GM23338 (cell line): ENCODE measurements around the gene KIFC3. TPM values are rescaled to one million over a fixed set of nuclear protein-coding genes. Genes with fewer than 3 reads are reported as not detected.

Source experiments
- ATAC-seq: fragments of 200-7000 bp; cut with Tn5 transposase; 3 replicates; pipeline ENCODE4 v1.9.1; 2020
- DNase-seq: peaks from one replicate; pipeline ENCODE4 v3.0.0-alpha.2; 2015; ENCODE audit warnings: low spot score
- H2AFZ ChIP-seq: fragments of 200-600 bp; sonication (generic); 2 replicates; pipeline ENCODE4 v1.8.0; 2016; ENCODE audit warnings: antibody characterized with exemption, mild to moderate bottlenecking, moderate library complexity
- H3F3A ChIP-seq: fragments of 200-600 bp; sonication (generic); replicated peaks from 2 replicates; pipeline ENCODE4 v1.8.0; 2017; ENCODE audit warnings: antibody characterized with exemption, mixed run types, low read depth
- H3K27ac ChIP-seq: fragments of 200-600 bp; sonication (generic); 2 replicates; pipeline ENCODE4 v1.6.1; 2016; ENCODE audit warnings: low read depth
- H3K27me3 ChIP-seq: fragments of 200-600 bp; sonication (generic); 2 replicates; pipeline ENCODE4 v1.8.0; 2016; ENCODE audit warnings: mild to moderate bottlenecking, mixed run types, moderate library complexity; ENCODE audit not compliant: insufficient read depth
- H3K36me3 ChIP-seq: fragments of 200-600 bp; sonication (generic); 2 replicates; pipeline ENCODE4 v1.8.0; 2016; ENCODE audit warnings: mild to moderate bottlenecking; ENCODE audit not compliant: insufficient read depth
- H3K4me1 ChIP-seq: fragments of 200-600 bp; sonication (generic); 2 replicates; pipeline ENCODE4 v1.8.0; 2016; ENCODE audit warnings: mild to moderate bottlenecking, moderate library complexity; ENCODE audit not compliant: insufficient read depth
- H3K4me2 ChIP-seq: fragments of 200-600 bp; sonication (generic); 2 replicates; pipeline ENCODE4 v1.7.1; 2017; ENCODE audit warnings: mixed run types
- H3K4me3 ChIP-seq: fragments of 200-600 bp; sonication (generic); 2 replicates; pipeline ENCODE4 v1.6.1; 2016; ENCODE audit warnings: mixed run types
- H3K79me2 ChIP-seq: fragments of 200-600 bp; sonication (generic); replicated peaks from 2 replicates; pipeline ENCODE4 v1.8.0; 2017; ENCODE audit warnings: mild to moderate bottlenecking; ENCODE audit not compliant: insufficient read depth
- H3K9me2 ChIP-seq: fragments of 200-600 bp; sonication (generic); 2 replicates; pipeline ENCODE4 v1.8.0; 2017; ENCODE audit not compliant: insufficient read depth
- H4K20me1 ChIP-seq: fragments of 200-600 bp; sonication (generic); replicated peaks from 2 replicates; pipeline ENCODE4 v1.8.0; 2017; ENCODE audit warnings: mild to moderate bottlenecking; ENCODE audit not compliant: insufficient read depth
- H3K27ac Mint-ChIP-seq: 2 replicates; pipeline ENCODE4 v1.8.0; 2020; ENCODE audit warnings: inconsistent platforms, mild to moderate bottlenecking, moderate library complexity, mixed read lengths
- H3K27me3 Mint-ChIP-seq: 3 replicates; pipeline ENCODE4 v1.8.0; 2022; ENCODE audit warnings: low read depth, mild to moderate bottlenecking, moderate library complexity, mixed read lengths, inconsistent platforms; ENCODE audit not compliant: insufficient read depth, poor library complexity
- H3K36me3 Mint-ChIP-seq: 3 replicates; pipeline ENCODE4 v1.8.0; 2021; ENCODE audit warnings: low read depth, mild to moderate bottlenecking, inconsistent platforms, moderate library complexity, mixed read lengths
- H3K4me1 Mint-ChIP-seq: 3 replicates; pipeline ENCODE4 v1.8.0; 2020; ENCODE audit warnings: mild to moderate bottlenecking, inconsistent platforms, mixed read lengths
- H3K4me3 Mint-ChIP-seq: 3 replicates; pipeline ENCODE4 v1.8.0; 2021; ENCODE audit warnings: moderate library complexity, mild to moderate bottlenecking, inconsistent platforms, mixed read lengths
- H3K9me3 Mint-ChIP-seq: 3 replicates; pipeline ENCODE4 v1.8.0; 2020; ENCODE audit warnings: moderate library complexity, mild to moderate bottlenecking, inconsistent platforms, mixed read lengths
- CREB1 ChIP-seq: fragments of 250-450 bp; sonication (Bioruptor Pico); IDR thresholded peaks from 2 replicates; pipeline ENCODE4 v1.5.0; 2020; ENCODE audit warnings: low read depth, mild to moderate bottlenecking, moderate library complexity
- EZH2 ChIP-seq: fragments of 200-600 bp; sonication (generic); IDR thresholded peaks from one replicate; pipeline ENCODE4 v1.8.0; 2017; ENCODE audit warnings: antibody characterized with exemption, mild to moderate bottlenecking, low read depth; ENCODE audit not compliant: unreplicated experiment
- EZH2phosphoT487 ChIP-seq: fragments of 200-600 bp; sonication (generic); IDR thresholded peaks from one replicate; pipeline ENCODE4 v1.8.1; 2018; ENCODE audit warnings: antibody characterized with exemption; ENCODE audit not compliant: unreplicated experiment
- JUNB ChIP-seq: IDR thresholded peaks from one replicate; pipeline ENCODE4 v1.6.1; 2016; ENCODE audit warnings: antibody characterized with exemption; ENCODE audit not compliant: unreplicated experiment
- NANOG ChIP-seq: IDR thresholded peaks from 2 replicates; pipeline ENCODE4 v1.6.1; 2016; ENCODE audit warnings: antibody characterized with exemption, borderline replicate concordance
- POLR2AphosphoS5 ChIP-seq: IDR thresholded peaks from 2 replicates; pipeline ENCODE4 v1.6.1; 2016; ENCODE audit warnings: antibody characterized with exemption, low read depth
- STAT1 ChIP-seq: IDR thresholded peaks from one replicate; pipeline ENCODE4 v1.6.1; 2016; ENCODE audit warnings: antibody characterized with exemption; ENCODE audit not compliant: unreplicated experiment
- ZNF114 ChIP-seq: fragments of 250-450 bp; sonication (Bioruptor Pico); IDR thresholded peaks from 2 replicates; pipeline ENCODE4 v1.5.0; 2020; ENCODE audit warnings: mild to moderate bottlenecking, moderate library complexity
- ZNF331 ChIP-seq: fragments of 250-450 bp; sonication (Bioruptor Pico); IDR thresholded peaks from 2 replicates; pipeline ENCODE4 v1.5.0; 2020; ENCODE audit warnings: low read depth, mild to moderate bottlenecking, moderate library complexity
- polyA plus RNA-seq: library from polyadenylated mRNA; unstranded; fragments of >200 nt; fragmentation: Nextera tagmentation; extraction: Ambion mirVana; gene quantifications from 2 replicates; pipeline ENCODE4 v1.2.1, GENCODE V29; 2016
- total RNA-seq: library from RNA; depleted of rRNA; stranded (reverse); fragments of >200 nt; shearing (Covaris generic); gene quantifications from 2 replicates; pipeline ENCODE4 v1.2.3, GENCODE V29; 2014
- TF ChIP-seq, protein P1 (sequence below): fragments of 250-450 bp; sonication (Bioruptor Pico); IDR thresholded peaks from 2 replicates; pipeline ENCODE4 v1.5.0; 2020; ENCODE audit warnings: mild to moderate bottlenecking, moderate library complexity
- TF ChIP-seq, protein P2 (sequence below): IDR thresholded peaks from 2 replicates; pipeline ENCODE4 v1.6.1; 2016; ENCODE audit warnings: antibody characterized with exemption
- TF ChIP-seq, protein P3 (sequence below): IDR thresholded peaks from one replicate; pipeline ENCODE4 v1.6.1; 2018; ENCODE audit warnings: antibody characterized with exemption; ENCODE audit not compliant: unreplicated experiment
- TF ChIP-seq, protein P4 (sequence below), 2 experiments: fragments of 200-600 bp in 1 of 2; sonication (generic) in 1 of 2; conservative IDR thresholded peaks; 2 replicates each; pipeline versions ENCODE4 v1.5.1 to v1.6.1; 2016 to 2017; ENCODE audit warnings: antibody characterized with exemption in 2 of 2, low read depth in 2 of 2, mild to moderate bottlenecking in 2 of 2, moderate library complexity in 1 of 2

Gene KIFC3
- total and polyA plus RNA-seq, 2 experiments from 2014 or later = 4.4 to 12.5 TPM

DNA sequence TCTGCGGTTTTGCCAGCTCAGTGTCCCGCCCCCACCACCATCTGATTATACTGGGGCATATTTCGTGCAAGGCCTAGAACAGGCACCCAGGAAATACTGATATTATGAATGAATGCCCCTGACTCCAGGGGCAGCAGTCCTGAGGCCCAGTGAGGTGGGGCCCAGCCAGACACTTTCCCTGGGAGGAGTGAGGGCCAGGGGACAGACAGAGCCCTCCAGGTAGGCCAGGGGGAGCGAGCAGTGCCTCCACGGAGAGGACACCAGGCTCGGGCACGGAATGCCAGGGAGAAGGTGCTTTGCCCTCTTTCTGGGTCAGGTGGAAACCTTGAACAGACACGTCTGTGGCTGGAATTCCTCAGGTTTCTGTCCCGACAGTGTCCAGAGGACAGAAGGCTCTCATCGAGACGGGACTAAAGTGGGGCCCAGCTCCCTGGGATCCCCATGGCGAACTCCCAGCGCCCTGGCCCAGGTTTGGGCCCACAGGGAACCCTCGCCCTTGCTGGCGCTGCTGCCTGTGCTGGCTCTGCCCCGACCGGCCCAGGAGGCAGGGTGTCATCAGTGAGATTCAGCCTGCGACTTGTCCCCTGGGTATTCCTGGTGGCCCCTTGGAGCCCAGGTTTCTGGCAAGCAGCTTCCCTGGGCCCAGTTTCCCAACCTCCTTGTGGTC is 62.4 kb downstream of the KIFC3 start:
- peaks cover 11% of the 10 kb centered on the region for H3K27me3 Mint-ChIP-seq
- Histone ChIP-seq H3K4me2 (no peak overlapping the region), H4K20me1 (no peaks in the 10 kb centered on the region; the same call in 1 of the 2 replicates), H3K27me3 (no peaks in the 10 kb centered on the region), H3K27ac (no peak overlapping the region), H3K4me3 (no peak overlapping the region), H3K79me2 (peaks cover 7% of the 10 kb centered on the region), H3K9me2 (no peaks in the 10 kb centered on the region), H3K36me3 (0 out of 2 replicates have a peak, but pooled peaks cover 7% of the 10 kb centered on the region), H3K4me1 (peaks cover 8% of the 10 kb centered on the region; the same call in 1 of the 2 replicates), H2AFZ (no peak overlapping the region), H3F3A (no peaks in the 10 kb centered on the region)
- no peak for ATAC-seq
- TF ChIP-seq, protein P1, sequence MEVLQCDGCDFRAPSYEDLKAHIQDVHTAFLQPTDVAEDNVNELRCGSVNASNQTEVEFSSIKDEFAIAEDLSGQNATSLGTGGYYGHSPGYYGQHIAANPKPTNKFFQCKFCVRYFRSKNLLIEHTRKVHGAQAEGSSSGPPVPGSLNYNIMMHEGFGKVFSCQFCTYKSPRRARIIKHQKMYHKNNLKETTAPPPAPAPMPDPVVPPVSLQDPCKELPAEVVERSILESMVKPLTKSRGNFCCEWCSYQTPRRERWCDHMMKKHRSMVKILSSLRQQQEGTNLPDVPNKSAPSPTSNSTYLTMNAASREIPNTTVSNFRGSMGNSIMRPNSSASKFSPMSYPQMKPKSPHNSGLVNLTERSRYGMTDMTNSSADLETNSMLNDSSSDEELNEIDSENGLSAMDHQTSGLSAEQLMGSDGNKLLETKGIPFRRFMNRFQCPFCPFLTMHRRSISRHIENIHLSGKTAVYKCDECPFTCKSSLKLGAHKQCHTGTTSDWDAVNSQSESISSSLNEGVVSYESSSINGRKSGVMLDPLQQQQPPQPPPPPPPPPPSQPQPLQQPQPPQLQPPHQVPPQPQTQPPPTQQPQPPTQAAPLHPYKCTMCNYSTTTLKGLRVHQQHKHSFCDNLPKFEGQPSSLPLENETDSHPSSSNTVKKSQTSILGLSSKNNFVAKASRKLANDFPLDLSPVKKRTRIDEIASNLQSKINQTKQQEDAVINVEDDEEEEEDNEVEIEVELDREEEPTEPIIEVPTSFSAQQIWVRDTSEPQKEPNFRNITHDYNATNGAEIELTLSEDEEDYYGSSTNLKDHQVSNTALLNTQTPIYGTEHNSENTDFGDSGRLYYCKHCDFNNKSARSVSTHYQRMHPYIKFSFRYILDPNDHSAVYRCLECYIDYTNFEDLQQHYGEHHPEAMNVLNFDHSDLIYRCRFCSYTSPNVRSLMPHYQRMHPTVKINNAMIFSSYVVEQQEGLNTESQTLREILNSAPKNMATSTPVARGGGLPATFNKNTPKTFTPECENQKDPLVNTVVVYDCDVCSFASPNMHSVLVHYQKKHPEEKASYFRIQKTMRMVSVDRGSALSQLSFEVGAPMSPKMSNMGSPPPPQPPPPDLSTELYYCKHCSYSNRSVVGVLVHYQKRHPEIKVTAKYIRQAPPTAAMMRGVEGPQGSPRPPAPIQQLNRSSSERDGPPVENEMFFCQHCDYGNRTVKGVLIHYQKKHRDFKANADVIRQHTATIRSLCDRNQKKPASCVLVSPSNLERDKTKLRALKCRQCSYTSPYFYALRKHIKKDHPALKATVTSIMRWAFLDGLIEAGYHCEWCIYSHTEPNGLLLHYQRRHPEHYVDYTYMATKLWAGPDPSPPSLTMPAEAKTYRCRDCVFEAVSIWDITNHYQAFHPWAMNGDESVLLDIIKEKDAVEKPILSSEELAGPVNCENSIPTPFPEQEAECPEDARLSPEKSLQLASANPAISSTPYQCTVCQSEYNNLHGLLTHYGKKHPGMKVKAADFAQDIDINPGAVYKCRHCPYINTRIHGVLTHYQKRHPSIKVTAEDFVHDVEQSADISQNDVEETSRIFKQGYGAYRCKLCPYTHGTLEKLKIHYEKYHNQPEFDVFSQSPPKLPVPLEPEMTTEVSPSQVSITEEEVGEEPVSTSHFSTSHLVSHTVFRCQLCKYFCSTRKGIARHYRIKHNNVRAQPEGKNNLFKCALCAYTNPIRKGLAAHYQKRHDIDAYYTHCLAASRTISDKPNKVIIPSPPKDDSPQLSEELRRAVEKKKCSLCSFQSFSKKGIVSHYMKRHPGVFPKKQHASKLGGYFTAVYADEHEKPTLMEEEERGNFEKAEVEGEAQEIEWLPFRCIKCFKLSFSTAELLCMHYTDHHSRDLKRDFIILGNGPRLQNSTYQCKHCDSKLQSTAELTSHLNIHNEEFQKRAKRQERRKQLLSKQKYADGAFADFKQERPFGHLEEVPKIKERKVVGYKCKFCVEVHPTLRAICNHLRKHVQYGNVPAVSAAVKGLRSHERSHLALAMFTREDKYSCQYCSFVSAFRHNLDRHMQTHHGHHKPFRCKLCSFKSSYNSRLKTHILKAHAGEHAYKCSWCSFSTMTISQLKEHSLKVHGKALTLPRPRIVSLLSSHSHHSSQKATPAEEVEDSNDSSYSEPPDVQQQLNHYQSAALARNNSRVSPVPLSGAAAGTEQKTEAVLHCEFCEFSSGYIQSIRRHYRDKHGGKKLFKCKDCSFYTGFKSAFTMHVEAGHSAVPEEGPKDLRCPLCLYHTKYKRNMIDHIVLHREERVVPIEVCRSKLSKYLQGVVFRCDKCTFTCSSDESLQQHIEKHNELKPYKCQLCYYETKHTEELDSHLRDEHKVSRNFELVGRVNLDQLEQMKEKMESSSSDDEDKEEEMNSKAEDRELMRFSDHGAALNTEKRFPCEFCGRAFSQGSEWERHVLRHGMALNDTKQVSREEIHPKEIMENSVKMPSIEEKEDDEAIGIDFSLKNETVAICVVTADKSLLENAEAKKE (CRISPR knock-in tag) = no peak
- TF ChIP-seq ZNF331 (no peak), POLR2AphosphoS5 (no peak), ZNF114 (no peak), JUNB (no peak), STAT1 (no peak), NANOG (no peak), EZH2 (no peak), EZH2phosphoT487 (no peak), CREB1 (CRISPR knock-in tag) (no peak)
- TF ChIP-seq, protein P2, sequence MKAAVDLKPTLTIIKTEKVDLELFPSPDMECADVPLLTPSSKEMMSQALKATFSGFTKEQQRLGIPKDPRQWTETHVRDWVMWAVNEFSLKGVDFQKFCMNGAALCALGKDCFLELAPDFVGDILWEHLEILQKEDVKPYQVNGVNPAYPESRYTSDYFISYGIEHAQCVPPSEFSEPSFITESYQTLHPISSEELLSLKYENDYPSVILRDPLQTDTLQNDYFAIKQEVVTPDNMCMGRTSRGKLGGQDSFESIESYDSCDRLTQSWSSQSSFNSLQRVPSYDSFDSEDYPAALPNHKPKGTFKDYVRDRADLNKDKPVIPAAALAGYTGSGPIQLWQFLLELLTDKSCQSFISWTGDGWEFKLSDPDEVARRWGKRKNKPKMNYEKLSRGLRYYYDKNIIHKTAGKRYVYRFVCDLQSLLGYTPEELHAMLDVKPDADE = no peak
- TF ChIP-seq, protein P3, sequence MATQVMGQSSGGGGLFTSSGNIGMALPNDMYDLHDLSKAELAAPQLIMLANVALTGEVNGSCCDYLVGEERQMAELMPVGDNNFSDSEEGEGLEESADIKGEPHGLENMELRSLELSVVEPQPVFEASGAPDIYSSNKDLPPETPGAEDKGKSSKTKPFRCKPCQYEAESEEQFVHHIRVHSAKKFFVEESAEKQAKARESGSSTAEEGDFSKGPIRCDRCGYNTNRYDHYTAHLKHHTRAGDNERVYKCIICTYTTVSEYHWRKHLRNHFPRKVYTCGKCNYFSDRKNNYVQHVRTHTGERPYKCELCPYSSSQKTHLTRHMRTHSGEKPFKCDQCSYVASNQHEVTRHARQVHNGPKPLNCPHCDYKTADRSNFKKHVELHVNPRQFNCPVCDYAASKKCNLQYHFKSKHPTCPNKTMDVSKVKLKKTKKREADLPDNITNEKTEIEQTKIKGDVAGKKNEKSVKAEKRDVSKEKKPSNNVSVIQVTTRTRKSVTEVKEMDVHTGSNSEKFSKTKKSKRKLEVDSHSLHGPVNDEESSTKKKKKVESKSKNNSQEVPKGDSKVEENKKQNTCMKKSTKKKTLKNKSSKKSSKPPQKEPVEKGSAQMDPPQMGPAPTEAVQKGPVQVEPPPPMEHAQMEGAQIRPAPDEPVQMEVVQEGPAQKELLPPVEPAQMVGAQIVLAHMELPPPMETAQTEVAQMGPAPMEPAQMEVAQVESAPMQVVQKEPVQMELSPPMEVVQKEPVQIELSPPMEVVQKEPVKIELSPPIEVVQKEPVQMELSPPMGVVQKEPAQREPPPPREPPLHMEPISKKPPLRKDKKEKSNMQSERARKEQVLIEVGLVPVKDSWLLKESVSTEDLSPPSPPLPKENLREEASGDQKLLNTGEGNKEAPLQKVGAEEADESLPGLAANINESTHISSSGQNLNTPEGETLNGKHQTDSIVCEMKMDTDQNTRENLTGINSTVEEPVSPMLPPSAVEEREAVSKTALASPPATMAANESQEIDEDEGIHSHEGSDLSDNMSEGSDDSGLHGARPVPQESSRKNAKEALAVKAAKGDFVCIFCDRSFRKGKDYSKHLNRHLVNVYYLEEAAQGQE = no peak
- TF ChIP-seq, protein P4, sequence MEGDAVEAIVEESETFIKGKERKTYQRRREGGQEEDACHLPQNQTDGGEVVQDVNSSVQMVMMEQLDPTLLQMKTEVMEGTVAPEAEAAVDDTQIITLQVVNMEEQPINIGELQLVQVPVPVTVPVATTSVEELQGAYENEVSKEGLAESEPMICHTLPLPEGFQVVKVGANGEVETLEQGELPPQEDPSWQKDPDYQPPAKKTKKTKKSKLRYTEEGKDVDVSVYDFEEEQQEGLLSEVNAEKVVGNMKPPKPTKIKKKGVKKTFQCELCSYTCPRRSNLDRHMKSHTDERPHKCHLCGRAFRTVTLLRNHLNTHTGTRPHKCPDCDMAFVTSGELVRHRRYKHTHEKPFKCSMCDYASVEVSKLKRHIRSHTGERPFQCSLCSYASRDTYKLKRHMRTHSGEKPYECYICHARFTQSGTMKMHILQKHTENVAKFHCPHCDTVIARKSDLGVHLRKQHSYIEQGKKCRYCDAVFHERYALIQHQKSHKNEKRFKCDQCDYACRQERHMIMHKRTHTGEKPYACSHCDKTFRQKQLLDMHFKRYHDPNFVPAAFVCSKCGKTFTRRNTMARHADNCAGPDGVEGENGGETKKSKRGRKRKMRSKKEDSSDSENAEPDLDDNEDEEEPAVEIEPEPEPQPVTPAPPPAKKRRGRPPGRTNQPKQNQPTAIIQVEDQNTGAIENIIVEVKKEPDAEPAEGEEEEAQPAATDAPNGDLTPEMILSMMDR (conservative IDR thresholded peaks at IDR 0.05; ENCODE audit: low read depth in 2 of 2) = no peak
- DNase-seq = no peak
- H3K9me3 Mint-ChIP-seq = no peaks in the 10 kb centered on the region
- H3K36me3 Mint-ChIP-seq = peaks cover 30% of the 10 kb centered on the region
- H3K4me1 Mint-ChIP-seq = peaks cover 11% of the 10 kb centered on the region
- no peak overlapping the region for H3K27ac Mint-ChIP-seq
- no peak overlapping the region for H3K4me3 Mint-ChIP-seq
